HG02623 (cell line): ENCODE measurements around the gene SERTAD2.
A peak's percentile ranks its signal among the peaks of the same experiment; 100 is the strongest.

Source experiments
- ATAC-seq: cut with Tn5 transposase; IDR thresholded peaks from one replicate; pipeline ENCODE4 v1.9.1; 2021; ENCODE audit warnings: moderate library complexity; ENCODE audit not compliant: unreplicated experiment

Gene SERTAD2

DNA sequence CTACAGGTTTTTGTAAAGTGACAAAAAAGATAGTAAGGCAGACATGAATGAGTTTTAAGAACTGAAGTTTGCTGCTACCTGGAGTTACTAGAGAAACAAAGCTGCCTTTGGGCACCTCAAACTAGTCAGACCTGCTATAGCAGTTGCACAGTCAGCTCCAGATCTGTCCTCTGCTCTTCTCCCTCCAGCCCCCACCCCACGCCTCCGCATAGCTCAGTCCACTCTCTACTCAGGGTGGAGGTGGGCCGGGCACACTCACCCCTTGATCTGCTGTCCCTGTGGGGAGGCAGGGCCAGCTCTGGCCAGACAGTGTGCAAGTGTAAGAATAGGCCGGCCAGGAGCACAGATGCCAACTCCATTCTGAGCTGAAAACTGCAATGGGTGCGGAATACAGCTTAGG, 4.1 kb downstream of the SERTAD2 start:
- ATAC-seq = no peak

DNA sequence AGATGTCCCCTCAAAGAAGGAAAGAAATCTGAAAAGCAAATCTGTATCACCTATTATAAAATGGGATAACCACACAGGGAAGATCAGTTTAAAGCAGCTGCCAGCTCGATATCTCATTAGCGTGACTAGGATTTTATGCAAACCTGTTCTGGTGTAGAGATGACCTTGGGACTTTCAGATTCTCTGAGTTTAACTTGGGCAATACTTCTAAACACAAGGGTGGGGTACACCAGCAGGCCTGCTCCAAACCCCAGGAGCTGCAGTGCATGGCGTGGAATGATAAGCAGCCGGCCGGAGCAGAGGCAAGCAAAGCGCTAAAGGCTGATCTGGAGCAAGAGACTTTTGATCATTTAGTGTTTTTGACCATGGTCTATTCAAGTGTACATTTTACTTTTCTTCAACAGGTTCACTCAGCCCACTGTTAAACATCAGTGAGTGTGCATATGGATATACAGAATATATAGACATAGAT, 4.7 kb downstream of the SERTAD2 start:
- ATAC-seq = no peak

DNA sequence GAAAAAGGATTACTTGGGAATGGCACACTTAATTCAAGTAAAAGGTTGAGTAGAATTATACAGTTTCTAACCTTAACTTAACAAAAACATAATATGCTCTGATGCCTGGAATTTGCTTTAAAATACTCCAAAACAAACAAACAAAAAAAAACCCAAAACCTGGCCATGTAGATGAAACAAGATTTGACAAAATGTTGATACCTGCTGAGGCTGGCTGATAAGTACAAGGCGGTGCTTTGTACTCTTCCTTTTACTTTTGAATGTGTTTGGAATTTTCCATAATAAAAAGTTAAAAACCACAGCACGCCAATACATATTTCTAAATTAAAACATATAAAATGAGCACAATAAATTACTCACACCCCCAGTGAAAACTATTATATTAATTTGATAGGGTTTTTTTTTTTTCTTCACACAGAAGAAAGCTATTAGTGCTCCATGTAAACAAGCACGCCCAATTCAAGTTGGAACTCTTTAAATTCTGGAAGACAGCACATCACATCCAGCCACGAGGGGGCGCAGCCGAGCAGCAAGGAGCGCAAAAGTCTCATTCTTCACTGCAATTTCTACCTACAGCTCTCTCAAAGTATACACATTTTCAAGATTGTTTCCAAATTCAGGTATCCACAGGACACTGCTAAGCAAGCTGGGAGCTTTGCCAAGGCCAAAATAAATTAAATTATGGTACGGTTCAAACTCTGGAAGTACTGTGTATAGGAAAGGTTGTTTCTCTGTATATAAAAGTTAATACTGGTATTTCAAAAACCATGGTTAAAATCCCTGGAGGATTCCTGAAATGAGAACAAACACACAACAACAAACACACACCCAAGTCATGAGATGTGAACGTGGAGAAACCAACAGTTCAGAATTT, 7.5 kb downstream of the SERTAD2 start:
- no peak for ATAC-seq

GRCh38 chr2:64644458-64645382, 9.0 kb downstream of the SERTAD2 start:
- ATAC-seq = peak; percentile 37

DNA sequence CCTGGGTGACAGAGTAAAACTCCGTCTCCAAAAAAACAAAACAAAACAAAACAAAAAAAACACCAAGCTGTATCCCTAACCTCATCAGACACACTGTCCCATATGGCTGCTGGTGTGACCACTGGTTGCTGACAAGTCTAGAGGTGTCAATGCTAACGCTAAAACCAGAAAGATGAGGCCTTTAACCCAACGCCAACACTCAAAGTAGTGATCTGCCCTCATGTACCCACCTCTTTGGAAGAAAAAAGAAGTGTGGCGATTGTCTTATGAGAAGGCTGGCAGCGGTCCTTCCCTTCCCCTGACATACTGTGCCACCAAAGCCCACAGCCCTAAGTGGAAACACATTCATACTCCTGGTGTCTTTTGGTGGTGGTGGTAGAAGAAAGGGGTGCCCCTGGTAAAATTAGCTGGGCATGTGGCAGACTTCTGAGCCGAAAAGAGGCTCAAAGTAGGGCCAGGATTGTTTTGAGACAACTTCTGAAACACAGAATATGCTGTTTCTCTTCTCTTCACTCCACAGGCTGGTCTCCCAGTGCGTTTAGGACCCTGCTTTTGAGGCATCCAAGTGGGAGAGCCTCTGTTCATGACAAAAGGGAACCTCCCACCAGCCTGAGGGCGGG, 9.8 kb downstream of the SERTAD2 start:
- ATAC-seq = no peak

GRCh38 chr2:64641599-64641998, 12.1 kb downstream of the SERTAD2 start:
- no peak for ATAC-seq

GRCh38 chr2:64640153-64641044, 13.3 kb downstream of the SERTAD2 start:
- no peak for ATAC-seq

DNA sequence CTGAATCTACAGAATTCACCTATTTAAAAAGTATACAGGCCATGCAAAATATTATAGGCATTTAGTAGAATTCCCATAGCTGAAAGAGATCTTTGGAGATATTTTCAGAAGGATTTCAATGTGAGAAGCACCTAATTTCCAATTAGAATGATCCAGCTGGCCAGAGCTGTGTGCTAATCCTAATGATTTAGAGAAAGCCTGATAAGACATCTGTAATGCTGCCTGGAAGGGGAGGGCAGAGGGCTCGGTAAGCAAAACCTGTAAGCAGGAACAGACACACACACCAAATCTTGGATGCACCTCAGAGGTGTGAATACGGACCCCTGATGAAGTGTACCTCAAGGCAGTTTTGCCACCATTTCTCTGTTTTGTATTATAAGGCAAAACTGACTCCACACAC, 14.0 kb downstream of the SERTAD2 start:
- no peak for ATAC-seq

DNA sequence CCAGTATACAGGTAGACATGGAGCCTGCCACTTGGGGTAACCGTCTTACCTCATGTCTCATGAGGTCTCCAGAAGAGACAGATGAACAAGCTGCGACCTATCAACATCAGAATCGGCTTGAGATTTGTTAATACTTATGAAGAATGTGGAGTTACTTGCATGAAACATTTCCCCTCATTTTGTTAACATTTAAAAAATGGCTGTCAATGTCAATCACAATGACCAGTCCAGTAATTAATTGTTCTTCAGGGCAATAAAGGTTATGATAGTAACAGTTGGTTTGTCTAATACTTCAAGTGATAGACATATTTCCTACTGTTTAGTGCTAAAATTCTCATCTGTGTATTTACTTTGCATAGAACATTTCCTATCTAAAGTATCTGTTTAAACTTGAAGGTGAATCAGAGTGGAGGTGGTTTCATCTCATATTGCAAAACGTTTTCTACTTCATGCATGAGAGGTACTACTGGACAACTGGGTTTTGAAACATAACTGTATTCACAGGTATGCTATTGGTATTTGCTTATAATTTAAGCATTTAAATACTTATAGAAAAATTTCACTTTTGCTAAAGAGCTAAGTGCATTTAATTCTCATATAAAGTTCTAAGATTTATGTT, 15.1 kb downstream of the SERTAD2 start:
- no peak for ATAC-seq

GRCh38 chr2:64637931-64638330, 15.8 kb downstream of the SERTAD2 start:
- no peak for ATAC-seq

DNA sequence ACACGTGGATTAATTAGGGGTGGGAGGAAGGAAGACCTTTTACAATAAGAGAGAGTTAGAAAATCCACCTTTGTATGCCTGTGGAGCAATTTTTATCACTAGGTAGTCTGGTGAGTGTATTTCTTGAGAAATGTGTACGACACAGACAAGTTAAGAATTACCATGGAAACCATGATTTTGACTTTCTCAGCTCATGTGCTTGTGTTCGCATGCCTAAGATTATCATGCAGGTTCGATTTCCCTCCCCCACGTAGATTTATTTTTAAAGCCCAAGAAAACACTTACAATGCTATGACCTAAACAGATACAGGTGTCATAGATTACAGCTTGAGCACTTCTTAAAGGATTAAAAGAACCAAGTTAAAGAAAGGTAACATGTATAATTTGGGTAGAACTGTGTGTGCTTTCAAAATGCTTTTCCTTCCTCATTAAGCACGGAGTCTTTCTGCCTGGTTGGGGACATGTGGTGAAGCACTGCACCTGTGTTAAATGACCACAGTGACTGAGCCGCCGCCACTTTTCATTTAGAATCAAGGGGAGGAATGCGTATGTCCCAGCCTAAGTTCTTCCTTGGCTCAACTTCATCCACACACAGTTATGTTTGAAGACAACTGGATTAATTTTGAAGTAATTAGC, 16.6 kb downstream of the SERTAD2 start:
- ATAC-seq = peak; percentile 51

- ATAC-seq = no peak
These were observed 17.5 kb downstream of the SERTAD2 start for GRCh38 chr2:64635976-64636911.

- no peak for ATAC-seq
These were observed 19.1 kb downstream of the SERTAD2 start for GRCh38 chr2:64634345-64635267.

DNA sequence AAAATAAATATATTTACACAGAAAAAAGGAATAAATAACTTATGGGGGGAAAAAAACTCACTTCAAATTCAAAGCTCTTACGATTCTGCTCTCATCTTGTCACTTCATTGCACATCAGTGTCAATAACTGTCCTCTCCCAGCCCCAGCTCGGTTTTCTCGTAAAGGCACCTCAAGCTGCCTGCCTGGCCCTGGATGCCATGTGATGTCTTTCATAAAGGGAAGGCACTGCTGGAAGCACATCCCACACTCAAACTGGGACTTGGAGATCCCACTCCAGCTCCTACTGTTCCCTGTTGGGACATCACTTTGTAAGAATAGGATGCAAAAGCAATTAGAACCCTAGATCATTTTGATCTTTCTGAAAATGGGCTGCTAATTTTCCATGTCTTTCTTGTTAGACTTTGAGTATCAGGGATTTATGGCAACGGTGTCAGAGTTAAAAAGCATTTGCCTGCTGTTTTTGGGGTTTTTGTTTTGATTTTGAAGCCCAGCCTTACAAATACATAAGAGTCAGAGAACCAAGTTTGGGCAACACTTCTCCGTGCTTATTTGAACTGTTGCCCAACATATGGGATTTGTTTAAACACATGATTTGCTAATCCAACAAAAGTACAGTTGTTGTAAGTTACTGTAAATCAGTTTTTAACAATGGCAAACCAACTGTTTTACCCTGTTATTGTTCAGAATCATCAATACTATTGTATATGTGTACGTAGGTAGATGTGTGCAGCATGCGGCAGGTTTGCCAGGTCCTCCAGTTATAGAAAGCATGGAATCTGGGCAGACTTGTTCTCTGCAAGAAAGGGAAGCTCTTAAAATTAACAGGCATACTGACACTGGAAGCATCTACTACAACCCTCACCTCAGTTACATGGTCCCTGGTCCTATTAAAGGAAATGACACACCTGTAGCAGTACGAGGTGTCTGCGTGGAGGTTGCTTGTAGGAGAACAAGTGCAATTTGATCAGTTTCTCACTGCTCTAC, 20.6 kb downstream of the SERTAD2 start:
- no peak for ATAC-seq

GRCh38 chr2:64631771-64632170, 21.9 kb downstream of the SERTAD2 start:
- no peak for ATAC-seq

DNA sequence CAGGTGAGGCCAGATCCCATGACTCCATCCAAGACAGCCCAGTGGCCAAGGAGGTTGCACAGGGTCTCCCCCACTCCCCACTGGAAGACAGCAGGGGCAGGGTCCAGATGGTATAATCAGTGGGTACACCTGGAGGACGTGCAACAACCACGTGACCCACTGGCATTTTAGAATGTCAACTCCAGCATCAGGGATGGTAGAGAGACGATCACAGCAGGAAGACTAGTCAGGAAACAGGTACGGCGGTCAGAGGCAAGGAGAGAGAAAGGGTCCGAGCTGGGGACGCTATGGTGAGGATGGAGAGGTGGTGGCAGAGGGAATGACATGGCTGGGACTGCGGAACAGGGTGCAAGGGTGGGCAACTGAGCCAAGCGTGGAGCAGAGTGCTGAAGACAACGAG, 23.0 kb downstream of the SERTAD2 start:
- ATAC-seq = no peak
